GM18511 (cell line): ENCODE results near the gene PLCL1.

Source experiments
- ATAC-seq: cut with Tn5 transposase; IDR thresholded peaks from one replicate; pipeline ENCODE4 v1.9.1; 2021; ENCODE audit warnings: mild to moderate bottlenecking, moderate library complexity; ENCODE audit not compliant: unreplicated experiment

The PLCL1 gene

GRCh38 chr2:198098918-198099317 is 294.5 kb downstream of the PLCL1 start:
- ATAC-seq: no peak

GRCh38 chr2:198100346-198100745 is 296.0 kb downstream of the PLCL1 start:
- no peak for ATAC-seq

- no peak for ATAC-seq
Measured at GRCh38 chr2:198101688-198102087, 297.3 kb downstream of the PLCL1 start.

GRCh38 chr2:198102120-198102519 is 297.7 kb downstream of the PLCL1 start:
- ATAC-seq: no peak

GRCh38 chr2:198102856-198103255 is 298.5 kb downstream of the PLCL1 start:
- ATAC-seq: no peak

GRCh38 chr2:198106621-198107385 is 302.4 kb downstream of the PLCL1 start:
- no peak for ATAC-seq

- ATAC-seq: no peak
Measured at GRCh38 chr2:198113316-198113715, 308.9 kb downstream of the PLCL1 start.

GRCh38 chr2:198114064-198114463 is 309.7 kb downstream of the PLCL1 start:
- no peak for ATAC-seq

- no peak for ATAC-seq
Measured at GRCh38 chr2:198115201-198115600, 310.8 kb downstream of the PLCL1 start.

GRCh38 chr2:198116756-198117155 is 312.4 kb downstream of the PLCL1 start:
- no peak for ATAC-seq

GRCh38 chr2:198117406-198118041 is 313.1 kb downstream of the PLCL1 start:
- no peak for ATAC-seq

- ATAC-seq: peak; percentile 73
Measured at GRCh38 chr2:198127627-198128026, 323.2 kb downstream of the PLCL1 start.

GRCh38 chr2:198129609-198130008 is 325.2 kb downstream of the PLCL1 start:
- ATAC-seq: no peak

GRCh38 chr2:198134293-198134955 is 330.0 kb downstream of the PLCL1 start:
- ATAC-seq: no peak

GRCh38 chr2:198135481-198135934 is 331.1 kb downstream of the PLCL1 start:
- ATAC-seq: no peak

- ATAC-seq: no peak
Measured at GRCh38 chr2:198136142-198136541, 331.7 kb downstream of the PLCL1 start.

- no peak for ATAC-seq
Measured at GRCh38 chr2:198137733-198138132, 333.3 kb downstream of the PLCL1 start.

GRCh38 chr2:198141726-198142125 is 337.3 kb downstream of the PLCL1 start:
- ATAC-seq: no peak

GRCh38 chr2:198143156-198143555 is 338.8 kb downstream of the PLCL1 start:
- no peak for ATAC-seq

- ATAC-seq: no peak
Measured at GRCh38 chr2:198143793-198144192, 339.4 kb downstream of the PLCL1 start.

GRCh38 chr2:198144660-198145059 is 340.3 kb downstream of the PLCL1 start:
- no peak for ATAC-seq
